D721Med (cell line): ENCODE data around the gene CDC40.

Source experiments
- DNase-seq: peaks from one replicate; pipeline ENCODE4 v3.0.0; 2011; ENCODE audit warnings: low spot score; ENCODE audit not compliant: insufficient read length
- FAIRE-seq: peaks from 2 replicates; lab custom pipeline; 2011; peaks lifted over from hg19 to GRCh38; lab: Jason Lieb, UNC
- TF ChIP-seq, protein P1 (sequence below): IDR thresholded peaks from 2 replicates; pipeline ENCODE4 v1.5.1; 2012; ENCODE audit warnings: mild to moderate bottlenecking, control low read depth; ENCODE audit not compliant: insufficient read depth; ENCODE audit errors: missing control alignments

The CDC40 gene

DNA sequence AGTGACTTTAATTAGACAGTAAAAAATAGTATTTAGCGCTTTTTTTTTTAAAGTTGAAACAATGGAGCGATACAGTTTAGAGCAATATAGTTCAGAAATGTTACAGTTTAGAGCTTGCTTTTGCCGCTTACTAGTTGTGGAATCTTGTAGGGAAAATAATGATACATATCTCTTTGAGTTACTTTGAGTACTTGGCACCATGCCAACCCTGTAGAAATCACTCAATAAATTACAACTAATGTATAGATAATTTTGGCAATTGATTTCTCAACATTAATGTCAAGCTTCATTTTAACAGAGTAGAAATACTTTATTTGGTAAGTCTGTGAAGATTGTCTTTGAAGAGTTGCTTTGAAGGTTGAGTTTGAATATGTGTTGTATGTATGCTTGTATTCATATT, 27.4 kb downstream of the CDC40 start:
- FAIRE-seq: no peak
- DNase-seq: no peak

DNA sequence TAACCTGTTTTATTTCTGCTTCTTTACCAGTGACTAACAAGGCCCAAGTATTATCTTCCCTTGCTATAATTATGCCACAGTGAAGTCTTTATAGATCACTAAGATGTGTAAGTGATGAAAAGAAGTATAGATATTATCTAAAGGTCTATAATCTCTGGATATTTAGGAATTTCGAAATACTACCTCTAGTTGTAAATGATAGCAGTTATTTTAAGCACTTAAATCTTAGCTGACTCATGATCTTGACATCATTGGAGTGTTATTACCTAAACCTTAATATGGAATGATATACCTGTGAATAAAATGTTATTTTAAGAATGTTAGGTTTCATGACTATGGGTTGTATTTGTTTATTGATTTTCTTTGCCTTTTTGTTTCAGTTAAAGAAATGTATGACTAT, 31.5 kb downstream of the CDC40 start:
- DNase-seq (no peak), FAIRE-seq (no peak)
- TF ChIP-seq, protein P1, sequence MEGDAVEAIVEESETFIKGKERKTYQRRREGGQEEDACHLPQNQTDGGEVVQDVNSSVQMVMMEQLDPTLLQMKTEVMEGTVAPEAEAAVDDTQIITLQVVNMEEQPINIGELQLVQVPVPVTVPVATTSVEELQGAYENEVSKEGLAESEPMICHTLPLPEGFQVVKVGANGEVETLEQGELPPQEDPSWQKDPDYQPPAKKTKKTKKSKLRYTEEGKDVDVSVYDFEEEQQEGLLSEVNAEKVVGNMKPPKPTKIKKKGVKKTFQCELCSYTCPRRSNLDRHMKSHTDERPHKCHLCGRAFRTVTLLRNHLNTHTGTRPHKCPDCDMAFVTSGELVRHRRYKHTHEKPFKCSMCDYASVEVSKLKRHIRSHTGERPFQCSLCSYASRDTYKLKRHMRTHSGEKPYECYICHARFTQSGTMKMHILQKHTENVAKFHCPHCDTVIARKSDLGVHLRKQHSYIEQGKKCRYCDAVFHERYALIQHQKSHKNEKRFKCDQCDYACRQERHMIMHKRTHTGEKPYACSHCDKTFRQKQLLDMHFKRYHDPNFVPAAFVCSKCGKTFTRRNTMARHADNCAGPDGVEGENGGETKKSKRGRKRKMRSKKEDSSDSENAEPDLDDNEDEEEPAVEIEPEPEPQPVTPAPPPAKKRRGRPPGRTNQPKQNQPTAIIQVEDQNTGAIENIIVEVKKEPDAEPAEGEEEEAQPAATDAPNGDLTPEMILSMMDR: no peak

More for the DNA sequence above, 27.4 kb downstream of the CDC40 start:
- TF ChIP-seq, protein P1: no peak

DNA sequence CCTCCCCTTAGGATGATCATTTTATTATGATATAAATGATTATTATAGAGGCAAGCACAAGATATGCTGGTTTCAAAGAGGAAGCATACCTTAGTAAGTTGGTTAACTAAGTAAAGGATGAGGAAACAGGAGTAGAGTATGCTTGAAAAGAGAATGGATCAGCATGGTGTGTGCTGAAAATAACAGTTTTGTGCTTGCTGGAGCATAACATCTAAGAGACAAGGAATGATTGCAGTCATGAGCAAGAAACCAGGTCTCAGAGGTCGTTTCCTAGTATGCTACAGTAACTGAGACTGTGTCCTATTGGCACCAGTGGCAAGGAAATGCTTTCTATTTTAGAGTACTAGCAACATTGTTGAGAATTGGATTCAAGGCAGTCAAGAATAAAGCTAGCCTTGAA, 34.1 kb downstream of the CDC40 start:
- peak; percentile 16 for FAIRE-seq
- no peak for DNase-seq
- TF ChIP-seq, protein P1: no peak

DNA sequence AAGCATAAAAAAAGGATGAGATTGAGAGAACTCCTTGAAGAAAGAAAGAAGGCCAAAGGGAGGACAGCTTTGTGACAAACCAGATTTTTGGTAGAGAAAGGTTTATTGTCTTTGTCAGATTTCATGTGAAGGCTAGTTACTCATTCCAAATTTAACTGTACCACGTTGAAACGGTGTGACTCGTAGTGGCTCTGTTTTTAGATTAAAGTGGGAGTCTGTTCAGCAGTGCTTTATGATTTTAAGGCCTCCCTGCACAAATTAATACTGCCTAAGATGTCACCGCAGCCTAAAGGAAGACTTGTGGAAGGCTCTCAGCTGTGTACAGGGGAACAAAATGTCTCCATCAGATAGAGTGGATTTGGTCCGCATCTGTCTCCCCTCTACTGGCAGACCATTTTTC, 35.9 kb downstream of the CDC40 start:
- TF ChIP-seq, protein P1: no peak
- no peak for FAIRE-seq
- DNase-seq: no peak

DNA sequence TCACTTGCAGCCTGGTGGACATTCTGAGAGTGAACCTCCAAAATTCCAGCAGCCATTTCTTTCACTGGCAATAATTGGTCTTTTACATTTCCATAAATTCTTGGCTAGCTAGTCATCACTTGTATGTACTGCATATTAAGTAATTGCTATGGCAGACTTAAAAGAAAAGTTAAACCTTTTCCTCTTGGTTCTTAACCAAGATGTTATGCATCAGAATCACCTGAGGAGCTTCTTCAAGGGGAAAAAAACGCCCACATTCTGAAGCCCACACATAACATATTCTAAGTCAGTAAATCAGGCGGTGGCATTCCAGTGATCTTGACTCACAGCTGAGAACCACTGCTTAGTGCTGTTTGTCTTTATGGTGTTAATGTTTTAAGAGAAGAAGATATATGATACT, 37.0 kb downstream of the CDC40 start:
- FAIRE-seq (no peak), DNase-seq (no peak)
- TF ChIP-seq, protein P1: no peak

DNA sequence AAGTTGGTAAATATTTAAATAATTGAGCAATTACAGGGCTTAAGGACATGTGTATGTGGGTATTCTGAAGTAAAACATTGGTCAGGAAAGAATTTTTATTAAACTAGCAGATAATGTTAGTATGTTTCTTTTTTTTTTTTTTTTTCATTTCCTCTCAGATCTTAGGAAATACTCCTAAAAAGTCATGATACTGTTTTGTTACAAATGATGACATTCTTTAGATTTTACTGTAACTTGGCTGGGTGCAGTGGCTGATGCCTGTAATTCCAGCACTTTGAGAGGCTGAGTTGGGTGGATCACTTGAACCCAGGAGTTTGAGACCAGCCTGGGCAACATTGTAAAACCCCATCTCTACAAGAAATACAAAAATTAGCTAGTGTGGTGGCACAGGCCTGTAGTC, 41.5 kb downstream of the CDC40 start:
- FAIRE-seq: no peak
- TF ChIP-seq, protein P1: no peak
- no peak for DNase-seq

DNA sequence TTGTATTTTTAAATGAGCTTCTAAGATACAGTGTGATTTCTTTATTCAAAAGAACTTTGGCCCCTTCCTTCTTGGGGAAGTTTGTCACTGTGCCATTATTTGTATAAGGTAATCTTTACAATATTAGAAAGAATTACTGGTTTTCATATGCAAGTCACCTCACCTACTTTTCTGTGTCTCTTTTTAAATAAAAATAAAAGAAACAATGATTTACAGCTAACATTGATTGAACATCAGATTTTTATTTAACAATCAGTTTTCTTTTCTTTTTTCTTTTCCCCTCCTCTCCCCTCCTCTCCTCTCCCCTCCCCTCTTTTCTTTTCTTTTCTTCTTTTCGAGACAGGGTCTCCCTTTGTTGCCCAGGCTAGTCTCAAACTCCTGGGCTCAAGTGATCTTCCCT, 46.0 kb downstream of the CDC40 start:
- TF ChIP-seq, protein P1: no peak
- no peak for FAIRE-seq

More for the DNA sequence above, 46.0 kb downstream of the CDC40 start:
- no peak for DNase-seq
